22Rv1 (cell line): ENCODE measurements around the gene CEP57.

Experiments used
- ZFX ChIP-seq: fragments of 450-650 bp; IDR thresholded peaks from 2 replicates; pipeline ENCODE4 v1.6.1; 2017; ENCODE audit warnings: antibody characterized with exemption, borderline replicate concordance
- TF ChIP-seq, protein P1 (sequence below): fragments of 450-650 bp; IDR thresholded peaks from 2 replicates; pipeline ENCODE4 v1.5.1; 2017; ENCODE audit warnings: mild to moderate bottlenecking

GRCh38 chr11:95821640-95822039 is 31.3 kb downstream of the CEP57 start:
- TF ChIP-seq, protein P1, sequence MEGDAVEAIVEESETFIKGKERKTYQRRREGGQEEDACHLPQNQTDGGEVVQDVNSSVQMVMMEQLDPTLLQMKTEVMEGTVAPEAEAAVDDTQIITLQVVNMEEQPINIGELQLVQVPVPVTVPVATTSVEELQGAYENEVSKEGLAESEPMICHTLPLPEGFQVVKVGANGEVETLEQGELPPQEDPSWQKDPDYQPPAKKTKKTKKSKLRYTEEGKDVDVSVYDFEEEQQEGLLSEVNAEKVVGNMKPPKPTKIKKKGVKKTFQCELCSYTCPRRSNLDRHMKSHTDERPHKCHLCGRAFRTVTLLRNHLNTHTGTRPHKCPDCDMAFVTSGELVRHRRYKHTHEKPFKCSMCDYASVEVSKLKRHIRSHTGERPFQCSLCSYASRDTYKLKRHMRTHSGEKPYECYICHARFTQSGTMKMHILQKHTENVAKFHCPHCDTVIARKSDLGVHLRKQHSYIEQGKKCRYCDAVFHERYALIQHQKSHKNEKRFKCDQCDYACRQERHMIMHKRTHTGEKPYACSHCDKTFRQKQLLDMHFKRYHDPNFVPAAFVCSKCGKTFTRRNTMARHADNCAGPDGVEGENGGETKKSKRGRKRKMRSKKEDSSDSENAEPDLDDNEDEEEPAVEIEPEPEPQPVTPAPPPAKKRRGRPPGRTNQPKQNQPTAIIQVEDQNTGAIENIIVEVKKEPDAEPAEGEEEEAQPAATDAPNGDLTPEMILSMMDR: no peak
- no peak for TF ChIP-seq ZFX
